GM19239 (cell line): ENCODE data around the gene MBP.

ENCODE experiments used
- DNase-seq: peaks from one replicate; pipeline ENCODE4 v3.0.0; 2011; ENCODE audit warnings: low spot score; ENCODE audit not compliant: insufficient read length
- FAIRE-seq: peaks from 2 replicates; lab custom pipeline; 2011; peaks lifted over from hg19 to GRCh38; lab: Jason Lieb, UNC

MBP gene

GRCh38 chr18:77132369-77133050, at the start of gene MBP:
MBP (minus strand) TSS chr18:77132783; CDS start chr18:77105261, 27,522 bp downstream.
- DNase-seq (peak; percentile 71), FAIRE-seq (no peak)

DNA sequence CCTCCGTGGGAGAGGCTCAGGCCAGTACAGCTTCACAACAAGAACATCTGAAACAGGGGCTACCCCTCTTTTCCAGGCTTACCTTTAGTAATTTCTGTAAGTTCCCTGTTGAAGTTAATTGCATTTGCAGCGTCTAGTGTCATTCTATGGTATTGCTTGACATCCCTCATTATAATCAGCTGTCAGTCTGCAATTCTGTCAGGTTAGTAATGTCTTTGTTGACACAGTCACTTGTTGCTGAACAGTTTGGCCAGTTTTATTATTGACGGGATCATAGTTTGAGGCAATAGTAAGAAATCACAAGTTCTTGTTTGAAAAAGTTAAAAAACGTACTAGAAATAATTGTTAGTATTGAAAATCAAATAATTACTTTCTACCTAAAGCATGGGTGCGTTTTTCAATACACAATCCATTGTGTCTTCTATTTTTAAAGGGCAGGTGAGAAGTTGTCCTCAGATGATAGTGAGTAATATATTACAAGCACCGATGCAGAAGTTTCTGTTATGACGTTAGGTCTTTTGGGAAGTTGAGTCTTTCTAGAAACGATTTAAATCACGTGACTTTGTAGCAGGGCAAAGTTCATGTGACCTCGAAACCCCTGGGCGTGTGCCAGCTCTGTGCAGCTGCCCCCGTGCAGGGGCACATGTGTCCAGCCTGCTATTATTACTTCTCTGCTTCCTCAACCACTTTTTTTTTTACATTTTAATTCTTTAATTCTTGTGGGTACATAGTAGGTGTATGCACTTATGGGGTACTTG, 49.5 kb upstream of the MBP start:
- FAIRE-seq = no peak
- DNase-seq = no peak

GRCh38 chr18:77178559-77178958, 46.0 kb upstream of the MBP start:
- FAIRE-seq = no peak

DNA sequence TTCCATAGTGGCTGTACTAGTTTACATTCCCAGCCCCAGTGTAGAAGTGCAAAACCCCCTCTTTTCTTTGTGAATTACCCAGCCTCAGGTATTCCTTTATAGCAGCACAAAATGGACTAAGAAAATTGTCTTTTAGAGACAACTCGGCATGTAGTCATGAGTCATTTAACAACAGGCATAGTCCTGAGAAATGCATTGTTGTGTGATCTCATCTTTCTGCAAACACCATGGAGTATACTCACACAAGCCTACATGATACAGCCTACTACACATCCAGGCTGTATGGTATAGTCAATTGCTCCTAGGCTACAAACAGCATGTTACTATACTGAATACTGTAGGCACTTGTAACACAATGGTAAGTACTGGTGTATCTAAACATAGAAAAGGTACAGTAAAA, 44.4 kb upstream of the MBP start:
- FAIRE-seq = no peak
- no peak for DNase-seq

More at GRCh38 chr18:77178559-77178958, 46.0 kb upstream of the MBP start:
- no peak for DNase-seq

- no peak for FAIRE-seq
These were observed 40.9 kb upstream of the MBP start for GRCh38 chr18:77173275-77174030.

GRCh38 chr18:77170890-77171410, 38.4 kb upstream of the MBP start:
- FAIRE-seq = no peak
- DNase-seq = no peak

More at GRCh38 chr18:77173275-77174030, 40.9 kb upstream of the MBP start:
- no peak for DNase-seq

DNA sequence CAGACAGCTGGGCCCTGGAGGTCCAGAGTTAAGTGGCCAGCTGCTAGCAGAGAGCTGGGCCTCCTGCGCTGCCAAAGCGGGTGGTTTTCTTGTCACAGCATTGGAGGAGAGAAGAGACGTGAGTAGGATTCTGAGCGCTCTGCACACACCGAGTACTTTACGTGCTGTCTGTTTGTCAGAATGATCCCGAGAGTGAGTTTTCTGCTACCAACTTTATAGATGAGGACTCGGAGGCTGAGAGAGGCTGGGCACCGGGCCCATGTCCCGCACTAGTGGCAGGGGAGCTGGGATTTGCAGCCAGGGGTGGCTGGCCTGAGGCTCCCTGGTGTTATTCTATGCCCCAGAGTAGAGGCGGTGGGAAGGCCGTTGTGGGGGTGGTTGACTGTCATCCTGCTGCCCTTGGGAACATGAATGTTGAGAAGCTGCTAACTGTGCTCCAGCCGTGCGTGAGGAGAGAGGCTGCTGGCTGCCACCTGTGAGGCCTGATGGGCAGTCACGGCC, 36.3 kb upstream of the MBP start:
- FAIRE-seq = no peak

DNA sequence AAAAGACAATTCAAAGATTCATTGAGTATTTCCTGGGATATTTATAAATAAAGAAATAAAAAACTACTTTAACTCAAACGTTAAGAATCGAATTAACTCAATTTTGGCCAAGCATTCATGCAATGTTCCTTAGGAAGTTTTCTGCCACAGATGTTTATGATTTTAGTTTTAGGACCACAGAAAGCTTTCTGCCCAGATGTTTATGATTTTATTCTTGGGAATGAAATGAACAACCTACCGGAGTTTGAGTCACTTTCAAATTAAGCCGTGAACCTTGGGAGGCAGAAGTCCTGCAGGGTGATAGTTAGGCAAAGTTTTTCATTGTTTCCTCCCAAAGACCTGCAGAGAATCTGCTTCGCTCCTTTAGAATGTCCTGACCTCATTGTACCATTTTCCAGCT, 34.7 kb upstream of the MBP start:
- no peak for DNase-seq
- FAIRE-seq = no peak

More for the DNA sequence above, 36.3 kb upstream of the MBP start:
- no peak for DNase-seq

DNA sequence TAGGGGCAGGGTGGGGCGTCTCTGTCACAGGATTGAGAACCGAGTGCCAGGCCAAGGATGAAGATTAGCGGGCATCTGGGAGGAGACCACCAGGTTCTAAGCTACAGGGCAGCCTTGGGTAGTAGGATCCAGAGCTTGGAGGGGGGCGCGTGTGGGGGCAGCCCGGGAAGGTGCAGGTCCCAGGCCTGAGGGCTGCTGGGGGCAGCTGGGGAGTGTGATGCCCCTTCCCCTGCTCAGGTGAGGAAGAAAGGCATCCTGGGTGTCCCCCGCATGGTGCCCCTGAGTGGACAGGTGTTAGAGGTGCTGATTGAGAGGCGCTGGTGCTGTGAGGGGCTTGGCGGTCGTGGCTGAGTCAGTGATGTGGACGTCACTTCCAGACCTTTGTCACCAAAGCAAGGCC, 33.9 kb upstream of the MBP start:
- DNase-seq = no peak
- FAIRE-seq = no peak

DNA sequence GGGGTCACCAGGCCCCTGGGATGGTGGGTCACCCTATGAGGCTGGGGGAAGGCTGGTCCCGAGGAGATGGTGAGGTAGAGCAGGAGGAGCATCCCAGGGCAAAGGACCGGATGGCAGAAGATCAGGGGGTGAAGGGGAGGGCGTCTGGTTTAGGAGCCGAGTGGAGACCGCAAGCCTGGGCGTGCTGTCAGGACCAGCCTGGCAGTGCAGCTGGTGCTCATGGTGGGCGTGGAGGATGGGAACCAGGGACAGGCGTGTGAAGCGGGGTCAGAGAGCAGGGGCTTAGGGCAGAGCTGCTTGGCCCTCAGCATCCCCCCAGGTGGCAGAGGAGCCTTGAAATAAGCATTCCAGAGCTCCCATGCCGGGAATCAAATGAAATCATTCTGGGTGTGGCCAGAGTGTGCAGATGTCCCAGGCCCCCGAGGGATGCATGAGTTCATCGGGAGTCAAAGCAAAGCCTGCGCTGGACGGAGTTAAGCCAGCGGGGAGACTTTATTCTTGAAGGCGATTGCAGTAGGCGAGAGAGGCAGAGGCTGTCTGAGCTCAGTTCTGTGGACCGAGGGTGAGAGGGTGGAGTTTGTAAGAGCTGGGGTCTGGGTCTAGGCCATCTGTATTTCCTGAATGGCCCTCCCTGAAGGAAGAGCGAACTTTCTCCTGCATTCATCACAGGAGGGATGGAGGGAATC, 33.1 kb upstream of the MBP start:
- DNase-seq (no peak), FAIRE-seq (no peak)

GRCh38 chr18:77164763-77165485, 32.3 kb upstream of the MBP start:
- no peak for FAIRE-seq

GRCh38 chr18:77164026-77164425, 31.4 kb upstream of the MBP start:
- no peak for DNase-seq
- FAIRE-seq = no peak

More at GRCh38 chr18:77164763-77165485, 32.3 kb upstream of the MBP start:
- DNase-seq = no peak

DNA sequence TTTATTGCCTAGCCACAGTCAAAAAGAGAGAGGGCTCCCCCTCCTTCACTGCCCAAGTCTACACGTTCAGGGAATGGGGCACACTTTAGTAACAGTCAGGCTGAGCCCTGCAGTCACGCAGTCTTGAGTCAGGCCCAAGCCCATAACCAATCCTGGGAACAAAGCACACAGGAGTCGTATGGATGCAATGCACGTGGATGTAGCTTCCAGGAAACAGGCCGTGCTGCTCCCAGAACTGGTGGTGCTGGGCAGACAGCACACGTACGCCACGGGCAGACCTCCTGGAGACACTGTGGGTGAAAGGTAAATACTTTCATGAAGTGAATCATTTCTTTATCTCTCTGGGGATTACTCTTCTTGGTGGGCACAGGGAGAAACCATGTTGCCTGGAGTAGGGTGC, 30.0 kb upstream of the MBP start:
- no peak for DNase-seq
- FAIRE-seq = no peak

DNA sequence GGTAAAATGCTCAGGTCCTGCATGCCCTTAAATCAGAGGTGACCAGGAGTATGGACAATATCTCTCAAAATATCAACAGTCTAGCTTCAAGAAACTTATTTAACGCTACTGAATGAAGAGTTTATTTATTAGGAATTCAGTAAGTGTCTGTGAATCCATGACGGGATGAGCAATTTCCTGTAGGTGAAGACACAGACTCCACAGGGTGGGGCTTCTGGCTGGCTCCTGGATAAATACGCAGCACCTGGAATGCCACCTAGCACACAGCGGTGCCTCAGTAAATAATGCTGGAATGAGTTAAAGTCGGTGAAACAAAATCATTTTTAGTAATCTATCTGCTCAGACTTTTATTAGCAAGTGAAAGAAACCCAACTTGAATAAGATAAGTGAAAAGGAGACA, 29.4 kb upstream of the MBP start:
- DNase-seq (no peak), FAIRE-seq (no peak)

- DNase-seq (no peak), FAIRE-seq (no peak)
These were observed 28.8 kb upstream of the MBP start for GRCh38 chr18:77161383-77161782.

DNA sequence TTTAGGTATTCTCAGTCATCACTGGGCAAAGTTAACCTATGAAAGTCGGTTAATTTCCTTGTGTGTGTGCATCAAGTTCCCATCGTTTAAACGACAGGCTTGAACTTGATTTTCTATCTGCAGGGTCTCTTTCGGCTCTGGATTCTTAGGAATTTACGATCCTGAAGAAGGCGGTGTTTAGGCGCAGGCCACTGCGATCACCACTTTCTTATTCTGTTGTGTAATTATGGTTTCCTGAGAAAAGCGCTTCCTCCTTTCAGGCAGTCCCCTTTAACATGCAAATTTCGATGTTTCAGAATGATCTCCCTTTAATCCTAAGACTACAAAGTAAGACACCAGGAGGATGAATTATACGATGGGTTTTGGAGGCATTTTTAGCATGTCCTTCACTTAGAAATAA, 27.9 kb upstream of the MBP start:
- FAIRE-seq (peak; percentile 28), DNase-seq (no peak)

- no peak for FAIRE-seq
- DNase-seq = no peak
These were observed 24.7 kb upstream of the MBP start for GRCh38 chr18:77157312-77157711.

DNA sequence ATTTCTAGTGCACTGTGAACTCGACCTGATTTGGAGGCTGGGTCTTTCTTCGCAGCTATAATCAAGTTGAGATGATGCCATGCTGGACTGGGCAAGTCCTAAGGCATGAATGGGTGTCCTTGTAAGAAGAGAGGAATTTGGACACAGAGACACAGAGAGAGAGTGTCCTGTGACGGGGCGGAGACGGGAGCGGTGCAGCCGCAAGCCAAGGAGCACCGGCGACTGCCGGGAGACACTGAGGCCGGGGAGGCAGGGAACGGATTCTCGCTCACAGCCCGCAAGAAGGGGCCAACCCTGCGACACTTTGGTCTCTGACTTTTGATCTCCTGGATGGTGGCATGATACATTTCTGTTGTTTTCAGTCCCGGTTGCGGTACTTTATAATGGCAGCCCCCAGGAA, 22.4 kb upstream of the MBP start:
- no peak for FAIRE-seq
- no peak for DNase-seq

DNA sequence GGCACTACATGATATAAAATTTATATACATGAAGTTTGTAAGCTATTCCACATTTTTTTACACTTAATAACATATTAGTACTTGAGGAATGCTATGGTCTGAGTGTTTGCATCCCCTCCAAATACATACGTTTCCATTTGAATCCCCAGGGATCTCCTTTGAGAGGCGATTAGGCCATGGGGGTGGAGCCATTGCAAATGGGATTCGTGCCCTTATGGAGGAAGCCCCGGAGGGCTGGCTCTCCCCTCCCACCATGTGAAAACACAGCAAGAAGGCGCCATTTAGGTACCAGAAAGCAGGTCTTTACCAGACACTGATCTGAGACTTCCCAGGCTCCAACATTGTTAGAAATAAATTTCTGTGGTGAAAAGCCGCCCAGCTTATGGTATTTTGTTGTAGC, 20.8 kb upstream of the MBP start:
- FAIRE-seq (no peak), DNase-seq (no peak)
